Aortic smooth muscle cell (primary cell): ENCODE measurements around the gene OPN1MW3. TPM values are rescaled to one million over a fixed set of nuclear protein-coding genes. Genes with fewer than 3 reads are reported as not detected.

Experiments used
- total RNA-seq: library from RNA; depleted of rRNA; stranded (reverse); fragments of >200 nt; gene quantifications from 2 replicates; pipeline ENCODE4 v1.2.3, GENCODE V29; 2014

The OPN1MW3 gene
- total RNA-seq: not detected in 2 replicates

GRCh38 chrX:154257282-154257681 lies at the start of gene OPN1MW3:
Gene OPN1MW3 (plus strand): TSS chrX:154257582. CDS start chrX:154257620, 38 bp downstream.

DNA sequence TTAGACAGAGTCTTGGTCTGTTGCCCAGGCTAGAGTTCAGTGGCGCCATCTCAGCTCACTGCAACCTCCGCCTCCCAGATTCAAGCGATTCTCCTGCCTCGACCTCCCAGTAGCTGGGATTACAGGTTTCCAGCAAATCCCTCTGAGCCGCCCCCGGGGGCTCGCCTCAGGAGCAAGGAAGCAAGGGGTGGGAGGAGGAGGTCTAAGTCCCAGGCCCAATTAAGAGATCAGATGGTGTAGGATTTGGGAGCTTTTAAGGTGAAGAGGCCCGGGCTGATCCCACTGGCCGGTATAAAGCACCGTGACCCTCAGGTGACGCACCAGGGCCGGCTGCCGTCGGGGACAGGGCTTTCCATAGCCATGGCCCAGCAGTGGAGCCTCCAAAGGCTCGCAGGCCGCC lies 37.9 kb upstream of the OPN1MW3 start, which contains the start of gene OPN1MW2:
TSS of gene OPN1MW2 (plus strand) at position 301 of the 400 bp plus-strand sequence. CDS start at position 361, 60 bp downstream.

DNA sequence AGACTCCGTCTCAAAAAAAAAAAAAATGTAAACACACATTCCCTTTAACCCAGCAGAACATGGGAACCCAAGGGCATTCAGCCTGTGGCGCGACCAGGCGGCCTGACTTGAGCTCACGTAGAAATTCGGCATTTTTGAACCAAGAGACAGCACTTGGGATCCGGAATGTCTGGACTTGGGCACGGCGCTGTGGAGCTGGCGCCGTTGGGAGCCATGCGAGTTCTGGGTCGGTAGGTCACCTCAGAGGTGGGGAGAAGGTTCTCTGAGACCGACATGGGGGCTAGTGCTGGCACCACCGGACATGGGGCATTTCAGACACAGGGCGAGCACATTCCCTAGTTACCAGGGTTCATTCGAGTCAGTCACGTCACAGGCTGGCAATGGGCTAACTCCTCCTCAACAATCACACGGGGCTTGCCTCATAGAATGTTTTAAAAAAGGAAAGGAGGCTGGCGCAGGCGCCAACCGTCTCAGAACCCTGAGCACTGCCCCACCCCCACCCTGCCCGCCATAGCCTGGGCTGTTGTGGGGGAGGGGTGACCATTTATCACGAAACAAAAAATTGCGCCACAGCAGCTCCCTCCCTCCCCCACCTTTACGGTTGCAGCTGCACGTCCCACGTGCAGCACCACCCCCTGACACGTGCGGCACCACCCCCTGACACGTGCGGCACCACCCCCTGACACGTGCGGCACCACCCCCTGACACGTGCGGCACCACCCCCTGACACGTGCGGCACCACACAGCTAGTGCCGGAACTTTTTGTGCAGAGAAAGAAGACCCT lies 37.6 kb downstream of the OPN1MW3 start, which contains the start of gene TEX28:
TSS of gene TEX28 (minus strand) at position 334 of the 784 bp plus-strand sequence. CDS start 3,007 bp downstream, outside the sequence.

GRCh38 chrX:154295664-154296310 lies 38.4 kb downstream of the OPN1MW3 start, which contains the start of gene TKTL1:
Gene TKTL1 (plus strand): TSS chrX:154295795. CDS start chrX:154295860, 65 bp downstream.

Other genes with a start within 250 kb of the OPN1MW3 start
- gene IRAK1, start 237.7 kb upstream of the OPN1MW3 start, total RNA-seq: 59.7 and 63.7 TPM in 2 replicates
- gene MECP2, start 159.9 kb upstream of the OPN1MW3 start, total RNA-seq: 18.0 and 29.0 TPM in 2 replicates
- not detected in 2 replicates for gene OPN1LW, start 113.3 kb upstream of the OPN1MW3 start, total RNA-seq
- gene OPN1MW, start 75.0 kb upstream of the OPN1MW3 start, total RNA-seq: not detected in 2 replicates
- gene OPN1MW2, start 37.8 kb upstream of the OPN1MW3 start, total RNA-seq: not detected in 2 replicates
- not detected in 2 replicates for gene TEX28, start 37.5 kb downstream of the OPN1MW3 start, total RNA-seq
- gene TKTL1, start 38.2 kb downstream of the OPN1MW3 start, total RNA-seq: not detected in 2 replicates
- gene FLNA, start 117.1 kb downstream of the OPN1MW3 start, total RNA-seq: 2,321 and 2,651 TPM in 2 replicates
- 24.4 and 27.7 TPM in 2 replicates for gene EMD, start 121.7 kb downstream of the OPN1MW3 start, total RNA-seq
- 2,053 and 2,384 TPM in 2 replicates for gene RPL10, start 140.8 kb downstream of the OPN1MW3 start, total RNA-seq
- 128 and 141 TPM in 2 replicates for gene DNASE1L1, start 151.7 kb downstream of the OPN1MW3 start, total RNA-seq
- 13.3 and 16.0 TPM in 2 replicates for gene TAFAZZIN, start 154.0 kb downstream of the OPN1MW3 start, total RNA-seq
- gene ATP6AP1, start 171.1 kb downstream of the OPN1MW3 start, total RNA-seq: 55.6 and 70.9 TPM in 2 replicates
- gene GDI1, start 179.6 kb downstream of the OPN1MW3 start, total RNA-seq: 90.6 and 111 TPM in 2 replicates
- gene FAM50A, start 186.6 kb downstream of the OPN1MW3 start, total RNA-seq: 107 and 133 TPM in 2 replicates
- 20.3 and 22.1 TPM in 2 replicates for gene PLXNA3, start 200.7 kb downstream of the OPN1MW3 start, total RNA-seq
- 14.2 and 20.3 TPM in 2 replicates for gene LAGE3, start 221.7 kb downstream of the OPN1MW3 start, total RNA-seq
- gene UBL4A, start 229.0 kb downstream of the OPN1MW3 start, total RNA-seq: 35.7 and 43.7 TPM in 2 replicates
- 15.9 and 16.5 TPM in 2 replicates for gene SLC10A3, start 233.0 kb downstream of the OPN1MW3 start, total RNA-seq